ENCODE data around the gene RFNG. TPM values are rescaled to one million over a fixed set of nuclear protein-coding genes. Genes with fewer than 3 reads are reported as not detected.

Gene RFNG
- total RNA-seq, 4 donors from 2014 or later, result 46.0 to 61.0 (median 50.8) TPM

GRCh38 chr17:82016061-82016874, 35.3 kb downstream of the RFNG start:
- Histone ChIP-seq H3K36me3 (peaks cover 15% of the 10 kb centered on the region), H3K4me3 (no peak overlapping the region), H3K9me3 (no peaks in the 10 kb centered on the region), H3K27me3 (no peaks in the 10 kb centered on the region), H3K4me1 (peaks cover 31% of the 10 kb centered on the region), H3K27ac (no peak overlapping the region)
- DNase-seq (ENCODE audit: low spot score in 2 of 2), result no peak
- no peak for TF ChIP-seq EP300 (IDR thresholded peaks at IDR 0.05)
- TF ChIP-seq POLR2AphosphoS5 (IDR thresholded peaks at IDR 0.05), result no peak
- TF ChIP-seq CTCF (IDR thresholded peaks at IDR 0.05), result no peak
- TF ChIP-seq POLR2A (IDR thresholded peaks at IDR 0.05), result no peak
- 67% methylated on average over 7 of the region's 28 CpGs for WGBS

DNA sequence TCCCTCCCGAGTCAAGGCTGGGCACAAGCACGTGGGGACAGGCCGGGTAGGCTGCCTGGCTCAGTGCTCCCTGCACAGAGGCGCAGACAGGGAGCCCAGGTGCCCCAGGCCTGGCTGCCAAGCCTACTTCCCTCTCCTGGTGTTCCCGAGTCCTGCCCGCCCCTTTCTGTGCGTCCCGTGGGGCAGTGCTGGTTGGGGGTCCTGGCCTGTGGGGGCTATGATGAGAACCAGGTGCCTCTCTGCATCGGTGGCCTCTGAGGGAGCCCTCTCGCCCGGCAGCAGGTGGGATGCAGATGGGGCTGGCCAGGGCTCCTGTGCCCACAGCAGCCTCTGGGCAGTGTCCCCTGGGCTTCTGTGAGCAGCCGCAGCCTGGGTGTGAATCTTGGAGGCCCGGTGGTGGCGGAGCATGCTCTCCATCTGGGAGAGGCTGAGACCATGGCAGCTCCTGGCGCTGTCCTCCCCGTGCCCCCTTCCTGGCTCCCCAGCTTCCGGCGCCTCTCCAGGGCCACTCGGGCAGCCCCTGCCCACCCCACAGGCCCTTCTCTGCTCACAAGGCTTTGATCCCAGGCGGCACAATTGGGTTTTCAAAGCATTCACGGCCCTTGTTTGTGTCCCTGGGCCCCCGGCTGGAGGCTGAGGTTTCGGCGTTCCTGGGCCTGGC, 36.2 kb downstream of the RFNG start:
- Histone ChIP-seq H3K27ac (no peak overlapping the region), H3K27me3 (no peaks in the 10 kb centered on the region), H3K9me3 (no peaks in the 10 kb centered on the region), H3K4me1 (peaks cover 26% of the 10 kb centered on the region), H3K36me3 (peaks cover 15% of the 10 kb centered on the region), H3K4me3 (no peak overlapping the region)
- TF ChIP-seq EP300 (IDR thresholded peaks at IDR 0.05), result no peak
- TF ChIP-seq POLR2AphosphoS5 (IDR thresholded peaks at IDR 0.05), result no peak
- no peak for TF ChIP-seq POLR2A (IDR thresholded peaks at IDR 0.05)
- no peak for TF ChIP-seq CTCF (IDR thresholded peaks at IDR 0.05)
- 71% methylated on average over 23 of the region's 24 CpGs for WGBS
- DNase-seq (ENCODE audit: low spot score in 2 of 2), result no peak

DNA sequence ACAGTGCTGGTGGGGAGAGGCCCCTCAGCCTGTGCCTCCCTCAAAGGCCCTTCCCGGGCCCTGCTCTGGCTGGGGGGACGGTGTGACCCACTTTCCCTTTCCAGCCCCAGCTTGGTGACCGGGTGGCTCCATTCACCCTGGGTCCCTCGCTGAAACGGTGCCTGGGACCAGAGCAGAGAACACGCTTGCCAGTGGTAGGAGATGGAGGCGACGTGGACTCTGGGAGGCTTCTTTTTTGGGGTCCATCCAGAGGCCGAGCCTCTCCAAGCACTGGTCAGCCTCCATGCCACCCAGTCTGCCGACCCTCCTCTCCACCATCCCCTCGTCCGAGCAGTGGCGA, 36.7 kb downstream of the RFNG start:
- Histone ChIP-seq H3K4me1 (peaks cover 26% of the 10 kb centered on the region), H3K27me3 (no peaks in the 10 kb centered on the region), H3K4me3 (no peak overlapping the region), H3K9me3 (no peaks in the 10 kb centered on the region), H3K36me3 (peaks cover 15% of the 10 kb centered on the region), H3K27ac (no peak overlapping the region)
- no peak for DNase-seq (ENCODE audit: low spot score in 2 of 2)
- TF ChIP-seq POLR2AphosphoS5 (IDR thresholded peaks at IDR 0.05), result no peak
- no peak for TF ChIP-seq POLR2A (IDR thresholded peaks at IDR 0.05)
- no peak for TF ChIP-seq EP300 (IDR thresholded peaks at IDR 0.05)
- no peak for TF ChIP-seq CTCF (IDR thresholded peaks at IDR 0.05)
- 70% methylated on average over 3 of the region's 13 CpGs for WGBS

- H3K4me1 ChIP-seq, result peaks cover 26% of the 10 kb centered on the region
- no peak overlapping the region for H3K4me3 ChIP-seq
- no peak overlapping the region for H3K27ac ChIP-seq
- 17% methylated on average over 16 of the region's 23 CpGs for WGBS
- H3K27me3 ChIP-seq, result no peaks in the 10 kb centered on the region
- H3K36me3 ChIP-seq, result peaks cover 16% of the 10 kb centered on the region
- H3K9me3 ChIP-seq, result no peaks in the 10 kb centered on the region
- no peak for DNase-seq (ENCODE audit: low spot score in 2 of 2)
- TF ChIP-seq CTCF (IDR thresholded peaks at IDR 0.05), result peak in 1 of 2 donors; percentile 23
- no peak for TF ChIP-seq EP300 (IDR thresholded peaks at IDR 0.05)
- no peak for TF ChIP-seq POLR2AphosphoS5 (IDR thresholded peaks at IDR 0.05)
- no peak for TF ChIP-seq POLR2A (IDR thresholded peaks at IDR 0.05)
Observed at GRCh38 chr17:82014432-82014831, 37.2 kb downstream of the RFNG start.

DNA sequence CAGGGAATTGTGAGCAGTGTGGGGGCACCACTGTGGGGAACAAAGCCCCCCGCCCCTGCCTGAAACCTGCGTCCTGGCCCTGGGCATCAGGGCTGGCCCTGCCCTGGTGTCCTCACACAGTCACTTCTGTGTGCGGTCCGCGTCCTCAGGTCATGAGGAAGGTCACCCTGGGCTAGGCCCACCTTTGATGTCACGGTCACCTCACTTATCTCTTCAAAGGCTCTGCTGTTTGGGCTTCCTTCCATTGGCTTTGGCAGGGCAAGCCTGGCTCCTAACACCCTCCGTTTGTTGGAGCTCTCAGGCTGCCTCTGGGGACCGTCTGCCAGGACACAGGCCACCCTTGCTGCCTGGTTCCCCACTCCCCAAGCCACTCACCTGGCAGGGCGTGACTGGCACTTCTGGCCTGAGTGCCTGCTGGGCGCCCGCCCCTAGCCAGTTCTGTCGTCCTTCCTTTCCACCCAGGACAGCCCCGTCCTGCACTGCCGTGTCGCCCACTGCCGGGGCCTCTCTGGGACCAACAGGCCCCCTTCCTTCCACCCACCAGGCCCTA, 37.8 kb downstream of the RFNG start:
- Histone ChIP-seq H3K4me1 (peaks cover 26% of the 10 kb centered on the region), H3K4me3 (no peak overlapping the region), H3K9me3 (no peaks in the 10 kb centered on the region), H3K27me3 (no peaks in the 10 kb centered on the region), H3K36me3 (peaks cover 22% of the 10 kb centered on the region), H3K27ac (no peak overlapping the region)
- 78% methylated on average over 14 of the region's 16 CpGs for WGBS
- no peak for TF ChIP-seq POLR2A (IDR thresholded peaks at IDR 0.05)
- no peak for TF ChIP-seq POLR2AphosphoS5 (IDR thresholded peaks at IDR 0.05)
- TF ChIP-seq EP300 (IDR thresholded peaks at IDR 0.05), result no peak
- no peak for TF ChIP-seq CTCF (IDR thresholded peaks at IDR 0.05)
- DNase-seq (ENCODE audit: low spot score in 2 of 2), result no peak

Measured in suprapubic skin (tissue), 4 donors.